Lower leg skin (tissue), 4 donors: ENCODE measurements around the gene ACOXL. TPM values are rescaled to one million over a fixed set of nuclear protein-coding genes. Genes with fewer than 3 reads are reported as not detected.
"Not testable (repeated sequence)": the region's sequence is repeated elsewhere in the genome, so short reads cannot be mapped to it uniquely, and the experiment has no call there.

Experiments used
- DNase-seq, 2 donors: peaks; one replicate each; pipeline ENCODE4 v3.0.0-alpha.2; 2019; ENCODE audit warnings: low spot score in 2 of 2
- H3K4me3 ChIP-seq: fragments of 200-600 bp; sonication (generic); 2 replicates; pipeline ENCODE4 v1.5.1; 2017; ENCODE audit warnings: mild to moderate bottlenecking, low read depth; ENCODE audit not compliant: poor library complexity, severe bottlenecking
- POLR2A ChIP-seq, 2 donors: fragments of 450-650 bp; IDR thresholded peaks; one replicate each; pipeline ENCODE4 v1.6.1; 2016 to 2017; ENCODE audit warnings: antibody characterized with exemption in 2 of 2, mild to moderate bottlenecking in 1 of 2, moderate library complexity in 1 of 2
- WGBS, 2 donors: methylation state at CpG; one replicate each; pipeline ENCODE4 v1.1.5; 2018; 5-methylcytosine and 5-hydroxymethylcytosine counted together
- intact Hi-C: fragments of 100-400 bp; cut with DNase I; formaldehyde crosslinking; loops from one replicate; pipeline ENCODE4 v1.15.0; 2023; ENCODE audit warnings: low total_unique reads
- total RNA-seq, 4 donors: library from RNA; depleted of rRNA; stranded (reverse); fragments of >200 nt; gene quantifications; one replicate each; pipeline ENCODE4 v1.1.0, GENCODE V29; 2016
- TF ChIP-seq, protein P1 (sequence below), 3 donors: fragments of 450-650 bp; IDR thresholded peaks; one replicate each; pipeline ENCODE4 v1.5.1; 2016; ENCODE audit warnings: antibody characterized with exemption in 3 of 3, mild to moderate bottlenecking in 3 of 3, moderate library complexity in 2 of 3

The ACOXL gene
- total RNA-seq, 4 donors from 2014 or later = not detected

DNA sequence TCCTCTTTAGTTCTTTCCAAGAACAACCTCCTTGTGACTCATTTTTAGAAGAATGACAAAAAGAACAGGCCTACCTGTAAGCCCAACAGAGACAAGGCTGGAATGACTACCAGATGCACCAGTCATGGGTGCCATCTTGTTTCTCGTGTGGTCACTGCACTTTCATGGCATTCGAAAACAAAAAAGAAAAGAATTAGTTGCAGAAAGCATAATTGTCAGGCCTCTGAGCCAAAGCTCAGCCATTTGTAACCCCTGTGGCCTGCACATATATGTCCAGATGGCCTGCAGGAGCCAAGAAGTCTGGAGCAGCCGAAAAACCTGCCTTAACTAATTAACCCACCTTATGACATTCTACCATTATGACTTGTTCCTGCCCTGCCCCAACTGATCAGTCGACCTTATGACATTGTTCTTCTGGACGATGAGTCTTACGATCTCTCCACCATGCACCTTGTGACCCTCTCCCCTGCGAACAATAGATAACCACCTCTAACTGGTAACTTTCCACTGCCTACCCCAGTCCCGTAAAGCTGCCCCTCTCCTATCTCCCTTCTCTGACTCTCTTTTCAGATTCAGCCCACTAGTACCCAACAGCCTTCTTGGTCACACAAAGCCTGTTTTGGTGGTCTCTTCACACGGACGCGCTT is 40.6 kb upstream of the ACOXL start:
- TF ChIP-seq, protein P1, sequence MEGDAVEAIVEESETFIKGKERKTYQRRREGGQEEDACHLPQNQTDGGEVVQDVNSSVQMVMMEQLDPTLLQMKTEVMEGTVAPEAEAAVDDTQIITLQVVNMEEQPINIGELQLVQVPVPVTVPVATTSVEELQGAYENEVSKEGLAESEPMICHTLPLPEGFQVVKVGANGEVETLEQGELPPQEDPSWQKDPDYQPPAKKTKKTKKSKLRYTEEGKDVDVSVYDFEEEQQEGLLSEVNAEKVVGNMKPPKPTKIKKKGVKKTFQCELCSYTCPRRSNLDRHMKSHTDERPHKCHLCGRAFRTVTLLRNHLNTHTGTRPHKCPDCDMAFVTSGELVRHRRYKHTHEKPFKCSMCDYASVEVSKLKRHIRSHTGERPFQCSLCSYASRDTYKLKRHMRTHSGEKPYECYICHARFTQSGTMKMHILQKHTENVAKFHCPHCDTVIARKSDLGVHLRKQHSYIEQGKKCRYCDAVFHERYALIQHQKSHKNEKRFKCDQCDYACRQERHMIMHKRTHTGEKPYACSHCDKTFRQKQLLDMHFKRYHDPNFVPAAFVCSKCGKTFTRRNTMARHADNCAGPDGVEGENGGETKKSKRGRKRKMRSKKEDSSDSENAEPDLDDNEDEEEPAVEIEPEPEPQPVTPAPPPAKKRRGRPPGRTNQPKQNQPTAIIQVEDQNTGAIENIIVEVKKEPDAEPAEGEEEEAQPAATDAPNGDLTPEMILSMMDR (IDR thresholded peaks at IDR 0.05) = no peak
- TF ChIP-seq POLR2A (IDR thresholded peaks at IDR 0.05) = no peak
- intact Hi-C loops = no loop called here
- no peak overlapping the region for H3K4me3 ChIP-seq
- WGBS, 2 donors = 93 to 96% methylated on average over 11 of the region's 11 CpGs
- no peak for DNase-seq

DNA sequence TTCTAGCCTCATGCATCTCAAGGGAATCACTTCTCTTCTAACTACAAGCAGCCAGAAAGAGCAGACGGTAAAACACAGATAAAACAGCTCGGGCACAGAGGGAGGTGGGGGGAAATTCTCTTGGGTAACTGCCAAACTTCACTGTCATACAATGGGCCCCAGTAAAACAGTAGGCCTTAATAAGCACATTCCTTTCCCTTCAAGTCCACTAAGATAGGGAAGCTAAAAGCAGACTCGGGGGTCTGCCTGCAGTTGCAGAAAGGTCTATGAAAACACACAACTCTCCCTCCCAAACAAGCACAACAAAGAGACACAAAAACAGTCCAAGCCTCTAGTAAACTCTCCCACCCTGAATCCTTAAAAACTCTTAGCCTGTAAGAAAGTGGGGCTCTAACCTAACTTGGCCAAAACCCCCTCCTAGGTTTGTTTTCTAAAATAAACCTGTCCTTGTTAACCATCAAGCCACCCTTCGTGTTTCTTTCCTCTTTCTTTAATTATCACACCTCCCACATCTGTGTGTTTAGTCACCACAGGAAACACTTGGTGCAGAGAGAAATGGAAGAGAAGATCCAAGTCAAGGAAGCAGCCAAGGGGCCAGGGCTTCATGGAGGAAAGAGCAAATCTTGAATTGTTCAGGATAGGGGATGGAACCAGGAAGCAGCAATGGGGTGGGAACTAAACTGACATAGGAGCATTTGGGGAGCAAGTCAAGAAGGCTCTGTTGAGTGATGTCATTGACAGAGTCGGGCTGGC is 37.1 kb upstream of the ACOXL start:
- 42 to 47% methylated on average over 5 of the region's 5 CpGs for WGBS, 2 donors
- intact Hi-C loops, DNase-seq: not testable (repeated sequence)

DNA sequence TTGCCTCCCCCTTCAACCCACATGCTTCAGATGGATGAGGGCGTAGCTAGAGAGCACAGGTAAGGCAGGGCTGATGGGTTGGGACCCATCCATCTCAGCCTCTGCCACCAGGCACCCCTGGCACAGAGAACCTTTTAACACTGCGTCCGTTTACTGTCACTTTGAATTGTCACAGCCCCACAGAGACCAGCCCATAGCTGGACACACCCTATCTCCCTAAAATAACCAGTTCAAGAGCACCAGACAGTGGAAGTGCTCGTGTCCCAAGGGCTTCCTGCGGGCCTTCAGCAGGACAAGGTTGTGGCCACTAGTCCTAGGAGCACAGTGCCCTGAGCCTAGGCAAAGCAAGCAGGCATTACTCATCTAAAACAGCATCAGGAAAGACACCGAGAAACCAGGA is 34.1 kb upstream of the ACOXL start:
- no CpG with 5 or more reads among the region's 6 CpGs for WGBS, 2 donors
- intact Hi-C loops, H3K4me3 ChIP-seq, DNase-seq: not testable (repeated sequence)

More for the DNA sequence above, 37.1 kb upstream of the ACOXL start:
- H3K4me3 ChIP-seq = not testable (repeated sequence)

DNA sequence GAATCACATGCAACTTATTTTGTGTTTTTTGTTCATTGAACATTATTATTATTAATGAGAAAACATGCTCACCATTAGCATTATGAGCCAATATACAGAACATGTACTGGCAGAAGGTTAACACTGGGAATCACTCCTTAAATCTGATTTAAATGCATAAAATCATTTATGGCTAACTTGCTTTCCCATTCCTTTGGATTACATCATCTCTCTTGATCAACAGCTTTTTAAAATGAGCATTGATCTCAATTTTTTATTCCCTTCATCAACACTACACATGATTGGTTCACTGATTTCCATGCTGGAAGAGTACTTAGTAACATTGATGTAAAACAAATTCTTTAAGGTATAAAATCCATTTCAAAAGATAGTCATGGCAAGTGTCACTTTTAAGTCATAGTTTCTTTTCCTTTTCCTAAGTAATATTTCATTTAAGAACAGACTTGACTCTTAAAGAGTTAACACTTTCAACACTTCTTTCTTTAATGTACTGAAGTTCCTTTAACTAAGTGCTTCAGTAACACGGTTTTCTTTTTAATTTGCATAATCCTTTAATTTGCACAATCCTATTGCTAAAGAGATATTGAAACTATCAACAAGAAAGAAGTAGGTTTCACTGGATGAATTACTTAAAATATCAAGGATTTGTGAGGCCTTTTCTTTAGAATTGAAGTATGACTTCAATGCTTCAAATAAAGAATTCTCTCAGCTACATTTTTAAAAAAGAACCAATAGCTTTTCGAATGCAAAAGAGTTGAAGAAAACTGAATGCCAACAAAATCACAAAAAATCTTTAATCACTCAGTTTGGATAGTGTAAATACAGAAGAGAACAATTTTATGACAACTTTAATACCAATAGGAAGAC is 29.6 kb upstream of the ACOXL start:
- DNase-seq = no peak
- WGBS, 2 donors = 47 to 51% methylated on average over 2 of the region's 2 CpGs
- no peak for TF ChIP-seq POLR2A (IDR thresholded peaks at IDR 0.05)
- TF ChIP-seq, protein P1 (IDR thresholded peaks at IDR 0.05) = no peak
- H3K4me3 ChIP-seq = no peak overlapping the region
- intact Hi-C loops = no loop called here

DNA sequence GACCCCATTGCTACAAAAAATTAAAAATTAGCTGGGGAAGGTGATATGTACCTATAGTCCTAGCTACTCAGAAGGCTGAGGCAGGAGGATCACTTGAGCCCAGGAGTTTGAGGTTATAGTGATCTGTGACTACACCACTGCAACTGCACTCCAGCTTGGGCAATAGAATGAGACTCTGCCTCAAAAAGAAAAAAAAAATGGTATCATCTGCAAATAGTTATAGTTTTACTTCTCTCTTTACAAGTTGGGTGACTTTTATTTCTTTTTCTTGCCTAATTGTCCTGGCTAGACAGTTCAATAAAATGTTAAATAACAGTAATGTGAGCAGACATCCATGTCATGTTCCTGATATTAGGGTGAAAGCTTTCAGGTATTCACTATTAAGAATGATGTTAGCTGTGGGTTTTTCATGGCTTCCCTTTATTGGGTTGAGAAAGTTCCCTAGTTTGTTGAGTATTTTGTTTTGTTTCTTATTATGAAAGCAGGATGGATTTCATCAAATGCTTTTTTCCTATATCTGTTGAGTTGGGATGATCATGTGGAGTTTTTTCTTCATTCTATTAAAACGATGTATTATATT is 24.9 kb upstream of the ACOXL start:
- no peak overlapping the region for H3K4me3 ChIP-seq
- 63 to 69% methylated on average over 1 of the region's 1 CpG for WGBS, 2 donors
- TF ChIP-seq POLR2A (IDR thresholded peaks at IDR 0.05) = no peak
- TF ChIP-seq, protein P1 (IDR thresholded peaks at IDR 0.05) = no peak

DNA sequence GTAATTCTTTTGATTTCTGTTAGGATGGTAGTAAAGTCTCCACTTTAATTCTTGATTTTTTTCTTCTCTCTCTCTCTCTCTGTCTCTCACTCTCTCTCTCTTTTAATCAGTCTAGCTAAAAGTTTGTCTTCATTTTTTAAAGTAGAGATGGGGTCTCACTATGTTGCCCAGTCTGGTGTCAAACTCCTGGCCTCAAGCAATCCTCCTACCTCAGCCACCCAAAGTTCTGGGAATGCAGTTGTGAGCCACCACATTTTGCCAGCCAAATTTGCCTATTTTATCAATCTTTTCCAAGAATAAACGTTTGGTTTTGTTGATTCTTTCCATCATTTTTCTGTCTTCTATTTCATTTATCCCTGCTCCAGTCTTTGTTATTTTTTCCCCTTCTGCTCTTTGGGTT is 23.9 kb upstream of the ACOXL start:
- no peak for TF ChIP-seq POLR2A (IDR thresholded peaks at IDR 0.05)
- TF ChIP-seq, protein P1 (IDR thresholded peaks at IDR 0.05) = no peak
- H3K4me3 ChIP-seq = no peak overlapping the region
- intact Hi-C loops = no loop called here
- WGBS, 2 donors = 27 to 32% methylated on average over 1 of the region's 1 CpG
- no peak for DNase-seq

More for the DNA sequence above, 24.9 kb upstream of the ACOXL start:
- no peak for DNase-seq
- intact Hi-C loops = no loop called here
